HG03039 (cell line): ENCODE data around the gene COL8A1.

ENCODE experiments used
- ATAC-seq: cut with Tn5 transposase; IDR thresholded peaks from one replicate; pipeline ENCODE4 v1.9.1; 2021; ENCODE audit warnings: mild to moderate bottlenecking, moderate library complexity; ENCODE audit not compliant: unreplicated experiment

COL8A1 gene

GRCh38 chr3:99753268-99753975 is 115.0 kb downstream of the COL8A1 start:
- peak; percentile 93 for ATAC-seq

- ATAC-seq: no peak
Measured at GRCh38 chr3:99755831-99756230, 117.4 kb downstream of the COL8A1 start.

GRCh38 chr3:99757966-99758365 is 119.6 kb downstream of the COL8A1 start:
- no peak for ATAC-seq

GRCh38 chr3:99758502-99759177 is 120.2 kb downstream of the COL8A1 start:
- no peak for ATAC-seq

- ATAC-seq: no peak
Measured at GRCh38 chr3:99760031-99760430, 121.6 kb downstream of the COL8A1 start.

GRCh38 chr3:99760629-99761028 is 122.2 kb downstream of the COL8A1 start:
- no peak for ATAC-seq

GRCh38 chr3:99761415-99762165 is 123.2 kb downstream of the COL8A1 start:
- ATAC-seq: no peak

- ATAC-seq: no peak
Measured at GRCh38 chr3:99762901-99763300, 124.5 kb downstream of the COL8A1 start.

GRCh38 chr3:99764377-99764776 is 126.0 kb downstream of the COL8A1 start:
- no peak for ATAC-seq

- ATAC-seq: no peak
Measured at GRCh38 chr3:99765042-99765942, 126.9 kb downstream of the COL8A1 start.

GRCh38 chr3:99767291-99767690 is 128.9 kb downstream of the COL8A1 start:
- ATAC-seq: no peak

GRCh38 chr3:99768126-99768525 is 129.7 kb downstream of the COL8A1 start:
- no peak for ATAC-seq

- no peak for ATAC-seq
Measured at GRCh38 chr3:99768808-99769501, 130.6 kb downstream of the COL8A1 start.

GRCh38 chr3:99772171-99772570 is 133.8 kb downstream of the COL8A1 start:
- ATAC-seq: no peak

- no peak for ATAC-seq
Measured at GRCh38 chr3:99772671-99773070, 134.3 kb downstream of the COL8A1 start.

GRCh38 chr3:99774467-99774866 is 136.1 kb downstream of the COL8A1 start:
- ATAC-seq: peak; percentile 99

- no peak for ATAC-seq
Measured at GRCh38 chr3:99776516-99777209, 138.3 kb downstream of the COL8A1 start.

- ATAC-seq: no peak
Measured at GRCh38 chr3:99777210-99777549, 138.8 kb downstream of the COL8A1 start.

GRCh38 chr3:99777708-99778107 is 139.3 kb downstream of the COL8A1 start:
- no peak for ATAC-seq

GRCh38 chr3:99780749-99781148 is 142.4 kb downstream of the COL8A1 start:
- no peak for ATAC-seq
